NCI-H2081 (cell line): ENCODE data around the gene SIX2.

Experiments
- DNase-seq, 2 experiments: peaks; one replicate each; lab custom pipeline; 2025; lab: John Stamatoyannopoulos, UW

Gene SIX2

GRCh38 chr2:45018023-45018422, 8.8 kb upstream of the SIX2 start:
- DNase-seq: no peak

GRCh38 chr2:45014831-45015230, 5.6 kb upstream of the SIX2 start:
- no peak for DNase-seq

- DNase-seq: no peak
These were observed 4.9 kb upstream of the SIX2 start for GRCh38 chr2:45014016-45014702.

GRCh38 chr2:45013229-45014015, 4.2 kb upstream of the SIX2 start:
- DNase-seq: no peak

- no peak for DNase-seq
These were observed 3.5 kb upstream of the SIX2 start for GRCh38 chr2:45012733-45013132.

GRCh38 chr2:45011621-45012602, 2.7 kb upstream of the SIX2 start:
- DNase-seq: no peak

GRCh38 chr2:45011121-45011520, 1.9 kb upstream of the SIX2 start:
- DNase-seq: no peak

- no peak for DNase-seq
These were observed 1.4 kb upstream of the SIX2 start for GRCh38 chr2:45010702-45011012.

- no peak for DNase-seq
These were observed 863 bp upstream of the SIX2 start for GRCh38 chr2:45009928-45010701.

GRCh38 chr2:45008296-45009129, 739 bp downstream of the SIX2 start:
- DNase-seq: peak; percentile 39 to 55

- DNase-seq: no peak
These were observed 1.3 kb downstream of the SIX2 start for GRCh38 chr2:45007961-45008295.

GRCh38 chr2:45006942-45007287, 2.3 kb downstream of the SIX2 start:
- no peak for DNase-seq

GRCh38 chr2:45006041-45006941, 3.0 kb downstream of the SIX2 start:
- no peak for DNase-seq

- DNase-seq: no peak
These were observed 3.8 kb downstream of the SIX2 start for GRCh38 chr2:45005261-45006002.

GRCh38 chr2:45004562-45005191, 4.6 kb downstream of the SIX2 start:
- no peak for DNase-seq

- DNase-seq: no peak
These were observed 5.4 kb downstream of the SIX2 start for GRCh38 chr2:45003579-45004551.

GRCh38 chr2:45002686-45003085, 6.6 kb downstream of the SIX2 start:
- peak in 1 of 2 experiments; percentile 22 for DNase-seq
